HG03460 (cell line): Measurements from ENCODE around the gene KCNH4.

Experiments
- ATAC-seq: cut with Tn5 transposase; IDR thresholded peaks from one replicate; pipeline ENCODE4 v1.9.1; 2021; ENCODE audit not compliant: unreplicated experiment

Gene KCNH4

GRCh38 chr17:42120161-42120769 is 60.7 kb downstream of the KCNH4 start:
- no peak for ATAC-seq

GRCh38 chr17:42119301-42119700 is 61.6 kb downstream of the KCNH4 start:
- no peak for ATAC-seq

- no peak for ATAC-seq
These were observed 62.4 kb downstream of the KCNH4 start for GRCh38 chr17:42118545-42118944.

GRCh38 chr17:42118126-42118510 is 62.8 kb downstream of the KCNH4 start:
- no peak for ATAC-seq

GRCh38 chr17:42117397-42118125 is 63.4 kb downstream of the KCNH4 start:
- no peak for ATAC-seq

GRCh38 chr17:42116705-42117396 is 64.1 kb downstream of the KCNH4 start:
- no peak for ATAC-seq

- ATAC-seq = no peak
These were observed 66.8 kb downstream of the KCNH4 start for GRCh38 chr17:42114118-42114517.

- ATAC-seq = no peak
These were observed 67.5 kb downstream of the KCNH4 start for GRCh38 chr17:42113293-42114069.

- ATAC-seq = peak; percentile 77
These were observed 68.3 kb downstream of the KCNH4 start, which contains the start of gene DHX58 for GRCh38 chr17:42112552-42113176. Gene DHX58 (minus strand): TSS chr17:42112714. CDS start chr17:42111892, 822 bp downstream.

- no peak for ATAC-seq
These were observed 68.9 kb downstream of the KCNH4 start for GRCh38 chr17:42111871-42112551.

- no peak for ATAC-seq
These were observed 69.7 kb downstream of the KCNH4 start for GRCh38 chr17:42111265-42111636.

GRCh38 chr17:42110301-42111264 is 70.4 kb downstream of the KCNH4 start:
- no peak for ATAC-seq

GRCh38 chr17:42109086-42109485 is 71.9 kb downstream of the KCNH4 start:
- ATAC-seq = no peak

- ATAC-seq = peak; percentile 56
These were observed 73.1 kb downstream of the KCNH4 start for GRCh38 chr17:42107597-42108576.

GRCh38 chr17:42107124-42107523 is 73.8 kb downstream of the KCNH4 start:
- no peak for ATAC-seq
